ENCODE results near the gene NDUFS8.

DNA sequence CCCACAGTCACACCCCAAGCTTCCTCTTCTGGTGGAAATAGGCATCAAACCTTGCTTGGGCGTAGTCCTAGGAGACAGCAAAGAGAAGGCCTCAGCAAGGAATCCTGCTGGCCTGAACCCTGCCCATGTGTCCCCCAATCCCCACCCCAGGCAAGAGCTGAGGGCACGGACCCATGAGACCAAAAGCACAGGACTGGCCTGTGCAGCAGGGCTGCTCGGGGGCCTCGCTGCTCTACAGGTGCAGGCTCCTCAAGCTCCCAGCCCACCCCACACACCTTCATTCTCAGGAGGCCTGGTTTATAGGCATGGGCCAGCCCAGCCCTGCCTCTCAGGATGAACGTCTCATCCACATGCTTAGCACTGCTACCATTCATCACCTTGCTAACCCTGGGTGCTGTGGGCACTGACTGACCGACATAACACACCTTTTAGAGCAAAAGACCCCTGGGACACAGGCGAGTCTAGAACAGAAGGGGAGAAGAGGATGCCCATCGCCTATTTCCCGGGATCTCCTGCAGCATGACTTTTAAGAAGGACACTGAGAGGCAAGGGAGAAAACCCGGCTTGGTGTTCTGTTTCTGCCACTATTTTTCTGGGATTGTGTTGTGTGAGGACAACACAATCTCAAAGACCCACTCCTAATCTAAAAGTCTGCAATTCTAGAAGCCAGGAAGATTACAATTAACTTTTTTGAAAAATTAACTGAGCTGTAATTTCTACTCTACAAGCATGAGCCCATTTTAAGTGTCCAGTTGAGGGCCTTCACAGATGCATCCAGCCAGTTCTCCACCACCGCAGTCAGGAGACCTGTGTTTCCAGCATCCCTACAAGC is 23.7 kb downstream of the NDUFS8 start:
- peak; percentile 18 for TF ChIP-seq POLR2A (IDR thresholded peaks at IDR 0.05; ENCODE audit: low read length)
- no peak for TF ChIP-seq GATA1 (IDR thresholded peaks at IDR 0.05; ENCODE audit: low read depth, low read length)

All from erythroblast (primary cell).